K562 (cell line): Measurements from ENCODE around the gene SLC25A10. TPM values are rescaled to one million over a fixed set of nuclear protein-coding genes. Genes with fewer than 3 reads are reported as not detected.
A peak's percentile ranks its signal among the peaks of the same experiment; 100 is the strongest.

ENCODE experiments used
- ATAC-seq: fragments of 200-7000 bp; cut with Tn5 transposase; 3 replicates; pipeline ENCODE4 v1.9.1; 2020; ENCODE audit warnings: moderate library complexity
- BruUV-seq: library from RNA; stranded (reverse); fragments of 400-500 nt; replicated peaks from 2 replicates; lab custom pipeline; 2021; lab: Mats Ljungman, UMichigan
- CTCF ChIA-PET: fragments of 300-600 bp; formaldehyde crosslinking; extraction: SDS; loops from one replicate; lab custom pipeline; 2021; ENCODE audit warnings: low intra/inter-chr PET ratio; lab: Yijun Ruan, JAX
- POLR2A ChIA-PET: fragments of 300-600, 350-650 bp; sonication (Branson Sonifier 250); formaldehyde crosslinking; extraction: SDS; loops from one replicate; lab custom pipeline; 2021; ENCODE audit warnings: antibody characterized with exemption, inconsistent platforms; lab: Yijun Ruan, JAX
- DNase-seq, 4 experiments: peaks; one replicate each; pipeline versions ENCODE4 v3.0.0 to v3.0.0-alpha.2; 2011 to 2018; ENCODE audit warnings: low spot score in 3 of 4, mixed read lengths in 3 of 4; ENCODE audit errors: extremely low read depth in 1 of 4
- FAIRE-seq: peaks from 2 replicates; lab custom pipeline; 2011; peaks lifted over from hg19 to GRCh38; lab: Jason Lieb, UNC
- H2AFZ ChIP-seq: 2 replicates; pipeline ENCODE4 v1.6.0; 2011; ENCODE audit warnings: low read depth, low read length, control low read depth, inconsistent platforms
- H3K27ac ChIP-seq: fragments of 200-600 bp; 3 replicates; pipeline ENCODE4 v1.8.0; 2011; ENCODE audit warnings: low read depth, mild to moderate bottlenecking, control low read depth, inconsistent platforms, low read length, moderate library complexity, mixed read lengths; ENCODE audit errors: extremely low read depth
- H3K27me3 ChIP-seq, 2 experiments: fragments of 300-600 bp in 1 of 2; 2 replicates in 1 of 2; 3 replicates in 1 of 2; pipeline versions ENCODE4 v1.6.0 to v1.8.0; 2011; ENCODE audit warnings: inconsistent platforms in 2 of 2, low read length in 2 of 2, mild to moderate bottlenecking in 1 of 2, mixed read lengths in 1 of 2, moderate library complexity in 1 of 2; ENCODE audit not compliant: control insufficient read depth in 2 of 2, insufficient read depth in 2 of 2
- H3K36me3 ChIP-seq: fragments of 300-600 bp; 3 replicates; pipeline ENCODE4 v1.8.0; 2011; ENCODE audit warnings: mild to moderate bottlenecking, low read length, inconsistent platforms; ENCODE audit not compliant: control insufficient read depth, insufficient read depth
- H3K4me1 ChIP-seq, 2 experiments: fragments of 200-600 bp in 1 of 2; replicated peaks in 1 of 2; 2 replicates in 1 of 2; 3 replicates in 1 of 2; pipeline versions ENCODE4 v1.5.1 to v1.8.0; 2011; ENCODE audit warnings: inconsistent platforms in 2 of 2, low read length in 2 of 2, mild to moderate bottlenecking in 1 of 2, mixed read lengths in 1 of 2, moderate library complexity in 1 of 2; ENCODE audit not compliant: control insufficient read depth in 2 of 2, insufficient read depth in 2 of 2
- H3K4me2 ChIP-seq: 2 replicates; pipeline ENCODE4 v1.6.1; 2011; ENCODE audit warnings: low read length, control low read depth, inconsistent platforms, mixed read lengths; ENCODE audit not compliant: insufficient read depth
- H3K4me3 ChIP-seq: fragments of 200-600 bp; sonication (generic), shearing (Covaris generic); 2 replicates; pipeline ENCODE4 v1.5.1; 2016; ENCODE audit warnings: control low read depth, inconsistent platforms
- H3K79me2 ChIP-seq: fragments of 200-600 bp; 3 replicates; pipeline ENCODE4 v1.8.0; 2011; ENCODE audit warnings: low read length, inconsistent platforms; ENCODE audit not compliant: control insufficient read depth, insufficient read depth
- H3K9ac ChIP-seq, 2 experiments: 2 replicates each; pipeline versions ENCODE4 v1.6.0 to v1.6.1; 2011; ENCODE audit warnings: low read depth in 2 of 2, low read length in 2 of 2, control low read depth in 1 of 2, inconsistent platforms in 1 of 2, mild to moderate bottlenecking in 1 of 2, mixed read lengths in 1 of 2; ENCODE audit not compliant: insufficient read depth in 1 of 2
- H3K9me1 ChIP-seq: one replicate; pipeline ENCODE4 v1.6.0; 2011; ENCODE audit warnings: inconsistent platforms, mild to moderate bottlenecking, low read length, moderate library complexity; ENCODE audit not compliant: control insufficient read depth, insufficient read depth
- H3K9me3 ChIP-seq: replicated peaks from 2 replicates; pipeline ENCODE4 v1.5.1; 2011; ENCODE audit warnings: low read depth, low read length, inconsistent platforms; ENCODE audit not compliant: control insufficient read depth, insufficient read depth
- H4K20me1 ChIP-seq: replicated peaks from 2 replicates; pipeline ENCODE4 v1.6.1; 2011; ENCODE audit warnings: low read length, inconsistent platforms, mixed read lengths; ENCODE audit not compliant: control insufficient read depth, insufficient read depth
- DDX20 ChIP-seq: fragments of 450-650 bp; IDR thresholded peaks from 2 replicates; pipeline ENCODE4 v1.6.1; 2016; ENCODE audit warnings: missing genetic modification characterization, low read depth, mild to moderate bottlenecking, missing compliant biosample characterization, moderate library complexity
- FOXA3 ChIP-seq, 2 experiments: fragments of 450-650 bp in 1 of 2; sonication (generic) in 1 of 2; formaldehyde crosslinking; IDR thresholded peaks in 1 of 2; conservative IDR thresholded peaks in 1 of 2; 2 replicates each; pipeline versions ENCODE4 v1.4.0 to v1.8.0; 2020 to 2022; ENCODE audit warnings: mild to moderate bottlenecking in 2 of 2, missing genetic modification reagents in 1 of 2
- OTX1 ChIP-seq: fragments of 450-650 bp; formaldehyde crosslinking; IDR thresholded peaks from 2 replicates; pipeline ENCODE4 v1.4.0; 2022; ENCODE audit warnings: mild to moderate bottlenecking
- RBFOX2 ChIP-seq: fragments of 200-400 bp; formaldehyde crosslinking; IDR thresholded peaks from 2 replicates; pipeline ENCODE4 v1.6.1; 2017; ENCODE audit warnings: low read depth, mild to moderate bottlenecking, low read length, moderate library complexity
- SIN3A ChIP-seq, 2 experiments: fragments of 150-350 bp in 1 of 2; IDR thresholded peaks; 2 replicates each; pipeline ENCODE4 v1.6.1; 2011 to 2016; ENCODE audit warnings: borderline replicate concordance in 2 of 2, low read depth in 2 of 2, low read length in 2 of 2, mild to moderate bottlenecking in 2 of 2, moderate library complexity in 2 of 2; ENCODE audit not compliant: control insufficient read depth in 1 of 2
- ZC3H8 ChIP-seq: fragments of 450-650 bp; IDR thresholded peaks from 2 replicates; pipeline ENCODE4 v1.6.1; 2017
- ZNF561 ChIP-seq: fragments of 450-650 bp; formaldehyde crosslinking; conservative IDR thresholded peaks from 2 replicates; pipeline ENCODE4 v1.4.0; 2020; ENCODE audit warnings: mild to moderate bottlenecking, moderate library complexity
- WGBS: fragments of 100-300 bp; shearing (Covaris generic); methylation state at CpG from one replicate; pipeline ENCODE4 v1.1.6; 2016; ENCODE audit warnings: low coverage, mixed read lengths; ENCODE audit not compliant: insufficient coverage; ENCODE audit errors: missing lambda C conversion rate; 5-methylcytosine and 5-hydroxymethylcytosine counted together
- in situ Hi-C: fragments of 300-500 bp; cut with MboI; formaldehyde crosslinking; loops from 4 replicates; pipeline ENCODE4 v1.15.0; 2018; ENCODE audit warnings: inconsistent platforms, mixed read lengths
- intact Hi-C: fragments of 100-400 bp; cut with micrococcal nuclease; formaldehyde crosslinking; loops from 2 replicates; pipeline ENCODE4 v1.14.2; 2022
- polyA plus RNA-seq, 8 experiments: library from polyadenylated mRNA; depleted of rRNA in 4 of 8; stranded (reverse) in 5 of 8; unstranded in 3 of 8; fragments of >200 nt; fragmentation: Nextera tagmentation in 2 of 8; fragmentation: Illumina TruSeq in 1 of 8; extraction: Ambion mirVana in 2 of 8; extraction: Trizol in 1 of 8; gene quantifications; 2 replicates each; pipeline versions ENCODE4 v1.2.1 to v1.2.3, GENCODE V29; 2011 to 2014; ENCODE audit warnings: inconsistent platforms in 1 of 8, missing spikeins in 1 of 8
- total RNA-seq, 7 experiments: library from RNA; depleted of rRNA in 6 of 7; stranded (reverse); fragments of >200 nt in 6 of 7; fragmentation: Illumina TruSeq in 2 of 7; extraction: Trizol in 2 of 7; gene quantifications; 2 replicates each; pipeline versions ENCODE4 v1.2.1 to v1.2.3, GENCODE V29; 2011 to 2021; ENCODE audit warnings: low replicate concordance in 1 of 7
- TF ChIP-seq, protein P1 (sequence below): fragments of 250-450 bp; sonication (Bioruptor Pico); IDR thresholded peaks from 2 replicates; pipeline ENCODE4 v1.5.0; 2021
- TF ChIP-seq, protein P2 (sequence below): fragments of 250-450 bp; sonication (Bioruptor Pico); IDR thresholded peaks from 2 replicates; pipeline ENCODE4 v1.5.0; 2021; ENCODE audit warnings: mild to moderate bottlenecking, borderline replicate concordance
- TF ChIP-seq, protein P3 (sequence below): sonication (generic); formaldehyde crosslinking; IDR thresholded peaks from 2 replicates; pipeline ENCODE4 v1.8.1; 2023; ENCODE audit warnings: mild to moderate bottlenecking, missing genetic modification reagents
- TF ChIP-seq, protein P4 (sequence below): fragments of 250-450 bp; sonication (Bioruptor Pico); IDR thresholded peaks from 2 replicates; pipeline ENCODE4 v1.8.0; 2021; ENCODE audit warnings: mild to moderate bottlenecking, moderate library complexity

The SLC25A10 gene
- total and polyA plus RNA-seq, 9 of the 15 experiments (the other 6 are each of a cell fraction or from before 2014, with no cell fraction given), result 0.10 to 85.6 (median 34.3) TPM

GRCh38 chr17:81672504-81672903 is 39.6 kb upstream of the SLC25A10 start:
- in situ Hi-C loops (no loop called here), intact Hi-C loops (no loop called here)
- DNase-seq, result no peak
- no TSS peak for BruUV-seq
- peaks cover 74% of the 10 kb centered on the region for H3K36me3 ChIP-seq
- peaks cover 29% of the 10 kb centered on the region for H3K79me2 ChIP-seq
- no peak overlapping the region for H3K4me2 ChIP-seq
- H3K27ac ChIP-seq, result no peak overlapping the region
- no peaks in the 10 kb centered on the region for H3K9me3 ChIP-seq
- no peak for ATAC-seq
- no peaks in the 10 kb centered on the region for H3K27me3 ChIP-seq
- no peak overlapping the region for H2AFZ ChIP-seq
- H3K4me3 ChIP-seq, result no peak overlapping the region
- H4K20me1 ChIP-seq, result no peaks in the 10 kb centered on the region
- POLR2A ChIA-PET, result interaction anchor here (0.8 to 1.9 kb wide), 5 partner anchors 8 to 29 kb away, joined by 3 to 8 read pairs (median 4); partner anchors contain the start of genes ARL16 and HGS
- no peaks in the 10 kb centered on the region for H3K9me1 ChIP-seq
- TF ChIP-seq, protein P1, sequence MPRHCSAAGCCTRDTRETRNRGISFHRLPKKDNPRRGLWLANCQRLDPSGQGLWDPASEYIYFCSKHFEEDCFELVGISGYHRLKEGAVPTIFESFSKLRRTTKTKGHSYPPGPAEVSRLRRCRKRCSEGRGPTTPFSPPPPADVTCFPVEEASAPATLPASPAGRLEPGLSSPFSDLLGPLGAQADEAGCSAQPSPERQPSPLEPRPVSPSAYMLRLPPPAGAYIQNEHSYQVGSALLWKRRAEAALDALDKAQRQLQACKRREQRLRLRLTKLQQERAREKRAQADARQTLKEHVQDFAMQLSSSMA (CRISPR knock-in tag), result no peak
- TF ChIP-seq ZC3H8 (no peak), DDX20 (no peak), ZNF561 (CRISPR knock-in tag) (no peak), OTX1 (CRISPR knock-in tag) (no peak), SIN3A (IDR thresholded peaks at IDR 0.05; ENCODE audit: borderline replicate concordance in 2 of 2, control insufficient read depth in 1 of 2, low read depth in 2 of 2, low read length in 2 of 2) (no peak), RBFOX2 (peak; percentile 52; the same call in 1 of the 2 replicates), FOXA3 (CRISPR knock-in tag; conservative IDR thresholded peaks at IDR 0.05 in 1 of 2, IDR thresholded peaks at IDR 0.05 in 1 of 2) (no peak)
- TF ChIP-seq, protein P2, sequence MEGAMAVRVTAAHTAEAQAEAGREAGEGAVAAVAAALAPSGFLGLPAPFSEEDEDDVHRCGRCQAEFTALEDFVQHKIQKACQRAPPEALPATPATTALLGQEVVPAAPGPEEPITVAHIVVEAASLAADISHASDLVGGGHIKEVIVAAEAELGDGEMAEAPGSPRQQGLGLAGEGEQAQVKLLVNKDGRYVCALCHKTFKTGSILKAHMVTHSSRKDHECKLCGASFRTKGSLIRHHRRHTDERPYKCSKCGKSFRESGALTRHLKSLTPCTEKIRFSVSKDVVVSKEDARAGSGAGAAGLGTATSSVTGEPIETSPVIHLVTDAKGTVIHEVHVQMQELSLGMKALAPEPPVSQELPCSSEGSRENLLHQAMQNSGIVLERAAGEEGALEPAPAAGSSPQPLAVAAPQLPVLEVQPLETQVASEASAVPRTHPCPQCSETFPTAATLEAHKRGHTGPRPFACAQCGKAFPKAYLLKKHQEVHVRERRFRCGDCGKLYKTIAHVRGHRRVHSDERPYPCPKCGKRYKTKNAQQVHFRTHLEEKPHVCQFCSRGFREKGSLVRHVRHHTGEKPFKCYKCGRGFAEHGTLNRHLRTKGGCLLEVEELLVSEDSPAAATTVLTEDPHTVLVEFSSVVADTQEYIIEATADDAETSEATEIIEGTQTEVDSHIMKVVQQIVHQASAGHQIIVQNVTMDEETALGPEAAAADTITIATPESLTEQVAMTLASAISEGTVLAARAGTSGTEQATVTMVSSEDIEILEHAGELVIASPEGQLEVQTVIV (CRISPR knock-in tag), result no peak
- TF ChIP-seq, protein P3, sequence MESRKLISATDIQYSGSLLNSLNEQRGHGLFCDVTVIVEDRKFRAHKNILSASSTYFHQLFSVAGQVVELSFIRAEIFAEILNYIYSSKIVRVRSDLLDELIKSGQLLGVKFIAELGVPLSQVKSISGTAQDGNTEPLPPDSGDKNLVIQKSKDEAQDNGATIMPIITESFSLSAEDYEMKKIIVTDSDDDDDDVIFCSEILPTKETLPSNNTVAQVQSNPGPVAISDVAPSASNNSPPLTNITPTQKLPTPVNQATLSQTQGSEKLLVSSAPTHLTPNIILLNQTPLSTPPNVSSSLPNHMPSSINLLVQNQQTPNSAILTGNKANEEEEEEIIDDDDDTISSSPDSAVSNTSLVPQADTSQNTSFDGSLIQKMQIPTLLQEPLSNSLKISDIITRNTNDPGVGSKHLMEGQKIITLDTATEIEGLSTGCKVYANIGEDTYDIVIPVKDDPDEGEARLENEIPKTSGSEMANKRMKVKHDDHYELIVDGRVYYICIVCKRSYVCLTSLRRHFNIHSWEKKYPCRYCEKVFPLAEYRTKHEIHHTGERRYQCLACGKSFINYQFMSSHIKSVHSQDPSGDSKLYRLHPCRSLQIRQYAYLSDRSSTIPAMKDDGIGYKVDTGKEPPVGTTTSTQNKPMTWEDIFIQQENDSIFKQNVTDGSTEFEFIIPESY (CRISPR knock-in tag), result peak; percentile 92
- TF ChIP-seq, protein P4, sequence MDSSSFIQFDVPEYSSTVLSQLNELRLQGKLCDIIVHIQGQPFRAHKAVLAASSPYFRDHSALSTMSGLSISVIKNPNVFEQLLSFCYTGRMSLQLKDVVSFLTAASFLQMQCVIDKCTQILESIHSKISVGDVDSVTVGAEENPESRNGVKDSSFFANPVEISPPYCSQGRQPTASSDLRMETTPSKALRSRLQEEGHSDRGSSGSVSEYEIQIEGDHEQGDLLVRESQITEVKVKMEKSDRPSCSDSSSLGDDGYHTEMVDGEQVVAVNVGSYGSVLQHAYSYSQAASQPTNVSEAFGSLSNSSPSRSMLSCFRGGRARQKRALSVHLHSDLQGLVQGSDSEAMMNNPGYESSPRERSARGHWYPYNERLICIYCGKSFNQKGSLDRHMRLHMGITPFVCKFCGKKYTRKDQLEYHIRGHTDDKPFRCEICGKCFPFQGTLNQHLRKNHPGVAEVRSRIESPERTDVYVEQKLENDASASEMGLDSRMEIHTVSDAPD (CRISPR knock-in tag), result no peak
- no peak for FAIRE-seq
- 89% methylated on average over 10 of the region's 18 CpGs for WGBS
- CTCF ChIA-PET, result no interaction called here
- peaks cover 6 to 59% of the 10 kb centered on the region in 2 experiments; a peak in 4 of 5 replicates for H3K4me1 ChIP-seq
- peak overlapping the region in 1 of 2 experiments; percentile 71; a peak in 2 of 4 replicates for H3K9ac ChIP-seq
